ENCODE data around the gene RAB34.

DNA sequence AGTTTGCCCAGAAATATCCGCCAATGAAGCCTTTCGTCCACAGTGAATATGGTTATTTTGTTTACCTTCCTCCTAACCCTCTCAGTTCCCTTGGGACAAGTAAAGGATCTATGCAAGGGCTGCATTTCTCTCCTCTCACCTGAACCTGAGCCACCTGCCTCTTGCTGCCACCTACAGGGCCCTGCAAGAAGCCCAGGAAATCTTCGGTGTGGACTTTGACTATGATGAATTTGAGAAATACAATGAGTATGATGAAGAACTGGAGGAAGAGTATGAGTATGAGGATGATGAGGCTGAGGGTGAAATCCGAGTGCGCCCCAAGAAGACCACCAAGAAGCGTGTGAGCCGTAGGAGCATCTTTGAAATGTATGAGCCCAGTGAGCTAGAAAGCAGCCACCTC lies 41.7 kb downstream of the RAB34 start:
- TF ChIP-seq POLR2AphosphoS5 (IDR thresholded peaks at IDR 0.05; ENCODE audit: low read depth, low read length) = no peak
- TF ChIP-seq POLR2A (IDR thresholded peaks at IDR 0.05; ENCODE audit: low read depth, low read length) = no peak
